ENCODE measurements around the gene CRYL1. TPM values are rescaled to one million over a fixed set of nuclear protein-coding genes. Genes with fewer than 3 reads are reported as not detected.

The CRYL1 gene
- total RNA-seq (2013): 23.3 TPM
- polyA plus RNA-seq: 10 to 100 TPM; 35.0 to 70.2 (median 51.4) TPM
- 14.5 and 21.8 TPM in 2 replicates for polyA minus RNA-seq
- total RNA-seq: 1.3 to 14.7 (median 12.3) reads per million in 11 experiments

GRCh38 chr13:20525601-20526544, at the start of gene CRYL1:
TSS of gene CRYL1 (minus strand) at chr13:20525857. CDS start at chr13:20525794, 63 bp downstream.
- under 1% methylated on average over 89 of the region's 89 CpGs for WGBS (ENCODE audit: insufficient coverage)
- H4K20me1 ChIP-seq (ENCODE audit: insufficient read depth, low read length): no peaks in the 10 kb centered on the region

More at GRCh38 chr13:20525601-20526544, at the start of gene CRYL1:
- Histone ChIP-seq H3K9ac (ENCODE audit: insufficient read depth, low read length, poor library complexity, severe bottlenecking) (peak within 1 kb of the TSS; percentile 95), H2AFZ (ENCODE audit: insufficient read depth, low read depth, low read length, poor library complexity, severe bottlenecking) (peak within 1 kb of the TSS; percentile 83), H3K27ac (ENCODE audit: low read depth in 1 of 2, low read length in 2 of 2) (peak within 1 kb of the TSS; percentile 97 to 99), H3K9me3 (replicated peaks in 1 of 2; ENCODE audit: control insufficient read depth in 1 of 2, insufficient read depth in 1 of 2, low read length in 2 of 2) (peaks cover 0 to 1% of the 10 kb centered on the region in 2 donors), H3K79me2 (ENCODE audit: insufficient read depth, low read length) (peaks cover 17% of the 10 kb centered on the region), H3K36me3 (replicated peaks in 1 of 2; ENCODE audit: control insufficient read depth in 1 of 2, insufficient read depth in 2 of 2, low read length in 2 of 2) (no peaks in the 10 kb centered on the region), H3K27me3 (ENCODE audit: control insufficient read depth in 2 of 2, insufficient read depth in 2 of 2, low read length in 2 of 2) (no peaks in the 10 kb centered on the region), H3K4me2 (replicated peaks; ENCODE audit: extremely low read depth, low read length, poor library complexity, severe bottlenecking) (peak within 1 kb of the TSS; percentile 86), H3K4me3 (replicated peaks in 1 of 3; ENCODE audit: low read depth in 2 of 3, low read length in 3 of 3) (peak within 1 kb of the TSS; percentile 45 to 86 (median 78)), H3K4me1 (ENCODE audit: control insufficient read depth in 1 of 2, insufficient read depth in 2 of 2, low read length in 2 of 2) (peaks cover 17 to 32% of the 10 kb centered on the region in 2 donors)
- intact Hi-C loops (cut with micrococcal nuclease): loop anchor here (5.0 to 10.0 kb wide), 2 partner anchors 41 to 49 kb away; partner anchors contain the start of gene IFT88 (in 1 of the 2)
- Mint-ChIP-seq H3K4me3 (peak within 1 kb of the TSS; percentile 91 to 97), H3K9me3 (peaks cover 0 to 4% (median 1%) of the 10 kb centered on the region in 7 donors), H3K36me3 (no peaks in the 10 kb centered on the region), H3K27ac (peak within 1 kb of the TSS; percentile 90 to 95 (median 91)), H3K27me3 (ENCODE audit: low read depth in 3 of 3) (peaks cover 0 to 1% (median 0%) of the 10 kb centered on the region in 3 donors), H3K4me1 (peaks cover 37% of the 10 kb centered on the region)
- peak; percentile 92 to 97 (median 97) for DNase-seq
- no peak for TF ChIP-seq CTCF (IDR thresholded peaks at IDR 0.05)
